ENCODE results near the gene ADH1B.

DNA sequence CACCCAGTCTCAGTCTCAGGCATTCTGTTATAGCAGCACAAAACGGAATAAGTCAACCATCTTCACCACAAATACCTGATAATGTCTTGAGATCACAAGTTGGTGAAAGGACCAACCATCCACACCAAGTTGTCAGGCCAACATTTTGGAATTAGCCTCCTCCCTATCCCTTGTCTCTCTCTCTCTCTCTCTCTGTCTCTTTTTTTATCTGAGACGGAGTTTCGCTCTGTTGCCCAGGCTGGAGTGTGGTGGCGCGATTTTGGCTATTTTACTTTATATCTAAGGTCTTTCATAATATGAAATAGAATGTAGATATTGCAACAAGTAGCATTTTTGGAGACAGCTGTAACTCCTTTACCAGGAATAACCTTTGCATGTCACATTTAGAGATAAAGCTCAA lies 46.2 kb downstream of the ADH1B start:
- TF ChIP-seq, protein P1, sequence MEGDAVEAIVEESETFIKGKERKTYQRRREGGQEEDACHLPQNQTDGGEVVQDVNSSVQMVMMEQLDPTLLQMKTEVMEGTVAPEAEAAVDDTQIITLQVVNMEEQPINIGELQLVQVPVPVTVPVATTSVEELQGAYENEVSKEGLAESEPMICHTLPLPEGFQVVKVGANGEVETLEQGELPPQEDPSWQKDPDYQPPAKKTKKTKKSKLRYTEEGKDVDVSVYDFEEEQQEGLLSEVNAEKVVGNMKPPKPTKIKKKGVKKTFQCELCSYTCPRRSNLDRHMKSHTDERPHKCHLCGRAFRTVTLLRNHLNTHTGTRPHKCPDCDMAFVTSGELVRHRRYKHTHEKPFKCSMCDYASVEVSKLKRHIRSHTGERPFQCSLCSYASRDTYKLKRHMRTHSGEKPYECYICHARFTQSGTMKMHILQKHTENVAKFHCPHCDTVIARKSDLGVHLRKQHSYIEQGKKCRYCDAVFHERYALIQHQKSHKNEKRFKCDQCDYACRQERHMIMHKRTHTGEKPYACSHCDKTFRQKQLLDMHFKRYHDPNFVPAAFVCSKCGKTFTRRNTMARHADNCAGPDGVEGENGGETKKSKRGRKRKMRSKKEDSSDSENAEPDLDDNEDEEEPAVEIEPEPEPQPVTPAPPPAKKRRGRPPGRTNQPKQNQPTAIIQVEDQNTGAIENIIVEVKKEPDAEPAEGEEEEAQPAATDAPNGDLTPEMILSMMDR (IDR thresholded peaks at IDR 0.05): no peak
- TF ChIP-seq POLR2A (IDR thresholded peaks at IDR 0.05): no peak
